Urothelium cell line (cell line): ENCODE measurements around the gene ACP1.
"Not testable (repeated sequence)": the region's sequence is repeated elsewhere in the genome, so short reads cannot be mapped to it uniquely, and the experiment has no call there.

ENCODE experiments used
- DNase-seq: peaks from one replicate; pipeline ENCODE4 v3.0.0; 2011; ENCODE audit warnings: low spot score, mixed read lengths
- FAIRE-seq: peaks from 2 replicates; lab custom pipeline; 2011; peaks lifted over from hg19 to GRCh38; lab: Jason Lieb, UNC

Gene ACP1

DNA sequence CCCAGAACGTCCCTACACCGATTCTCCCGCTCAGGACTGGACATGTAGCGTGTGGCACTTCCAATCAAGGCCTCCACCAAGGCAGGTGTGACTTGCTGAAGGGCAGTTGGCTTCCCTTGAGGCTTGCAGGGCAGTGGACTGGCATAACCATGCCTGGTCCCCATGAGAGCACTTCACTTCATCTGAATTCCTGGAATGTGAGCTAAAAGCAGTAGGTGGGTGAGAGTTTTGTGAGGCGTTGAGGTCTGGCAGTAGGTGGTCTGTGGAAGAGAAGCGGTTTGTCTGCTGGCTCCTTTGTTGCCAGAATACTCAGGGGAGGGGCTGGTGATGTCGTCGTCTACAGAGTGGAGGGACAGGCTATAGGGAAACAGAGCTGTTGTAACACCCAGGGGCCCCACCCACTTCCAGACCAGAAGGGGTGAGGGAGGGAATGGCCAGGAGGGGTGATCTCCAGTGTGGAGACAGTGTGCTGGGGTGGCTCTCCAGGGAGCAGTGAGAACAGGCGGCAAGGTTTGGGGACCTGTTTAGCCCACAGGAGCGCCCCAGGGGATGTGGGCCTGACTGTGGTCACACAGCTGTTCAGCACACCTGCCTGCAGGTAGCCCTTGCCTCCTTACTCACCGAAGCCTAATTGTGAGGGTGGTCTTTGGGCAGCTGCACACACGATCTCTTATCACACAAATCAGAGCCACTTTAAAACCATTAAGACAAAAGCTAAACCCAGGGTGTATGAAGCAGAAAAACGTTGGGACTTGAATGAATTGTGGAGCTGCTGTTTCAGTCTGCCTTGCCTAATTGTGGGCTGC is 44.6 kb downstream of the ACP1 start:
- DNase-seq: no peak
- FAIRE-seq: no peak

DNA sequence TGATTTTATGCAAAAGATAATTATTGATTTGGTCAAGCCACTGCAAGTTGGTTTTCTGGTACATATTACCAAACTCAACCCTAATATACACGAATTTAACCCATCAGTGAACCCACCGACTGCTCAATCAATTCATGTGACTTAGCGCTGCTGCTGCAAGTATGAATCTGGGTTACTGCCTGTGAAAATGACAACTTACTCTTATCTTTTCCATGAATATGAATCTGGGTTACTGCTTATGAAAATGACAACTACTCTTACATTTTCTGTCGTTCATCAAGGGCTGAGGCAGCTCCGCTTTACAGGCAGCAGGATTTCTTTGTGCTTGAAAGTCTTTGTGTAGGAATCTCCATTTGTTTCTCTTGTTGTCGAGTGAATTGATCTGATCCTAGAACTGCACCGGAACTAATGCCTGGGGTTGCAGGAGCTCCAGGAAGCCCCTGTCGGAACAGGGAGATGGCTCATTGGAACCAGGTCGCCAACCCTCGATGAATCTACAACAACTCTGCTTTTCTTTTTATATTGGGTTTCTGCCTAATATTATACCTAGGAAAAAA is 45.3 kb downstream of the ACP1 start:
- FAIRE-seq (no peak), DNase-seq (no peak)

DNA sequence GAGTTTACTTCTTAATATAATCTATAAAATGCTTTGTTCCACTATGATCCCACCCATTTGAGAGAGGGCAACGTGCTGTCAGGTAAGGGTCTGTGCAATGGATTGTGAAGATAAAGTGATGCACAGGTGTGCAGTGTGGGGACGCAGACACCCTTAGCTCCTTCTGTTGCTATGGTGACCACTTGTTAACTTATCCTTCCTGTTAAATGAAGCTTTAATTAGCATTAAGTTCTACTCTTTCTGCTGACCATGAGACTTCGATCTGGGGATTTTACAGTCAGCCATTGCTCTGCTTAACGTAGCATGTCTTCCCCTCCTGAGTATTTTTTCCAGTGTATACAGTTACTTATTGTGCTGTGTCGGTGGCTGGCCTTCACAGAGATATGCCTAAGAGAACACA is 46.2 kb downstream of the ACP1 start:
- FAIRE-seq (no peak), DNase-seq (no peak)

DNA sequence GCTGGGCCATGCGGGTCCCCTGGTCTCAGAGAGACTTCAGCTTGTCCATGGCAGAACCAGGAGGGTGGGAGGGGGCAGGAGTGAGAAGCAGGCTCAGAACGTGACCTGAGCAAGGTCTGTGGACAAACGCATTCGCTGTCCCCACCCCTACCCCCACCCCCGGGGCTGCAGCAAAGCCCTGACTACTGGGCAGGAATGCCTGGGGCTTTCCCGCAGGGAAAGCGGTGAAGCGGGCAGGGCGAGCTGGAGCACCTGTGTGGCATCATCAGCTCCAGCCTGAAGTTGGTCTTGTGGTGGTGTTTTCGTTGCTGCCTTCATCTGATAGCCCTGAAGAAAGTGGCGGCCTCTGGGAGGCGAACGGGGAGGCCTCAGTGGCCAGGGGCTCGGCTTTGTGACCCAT is 49.2 kb downstream of the ACP1 start:
- DNase-seq (no peak), FAIRE-seq (no peak)

DNA sequence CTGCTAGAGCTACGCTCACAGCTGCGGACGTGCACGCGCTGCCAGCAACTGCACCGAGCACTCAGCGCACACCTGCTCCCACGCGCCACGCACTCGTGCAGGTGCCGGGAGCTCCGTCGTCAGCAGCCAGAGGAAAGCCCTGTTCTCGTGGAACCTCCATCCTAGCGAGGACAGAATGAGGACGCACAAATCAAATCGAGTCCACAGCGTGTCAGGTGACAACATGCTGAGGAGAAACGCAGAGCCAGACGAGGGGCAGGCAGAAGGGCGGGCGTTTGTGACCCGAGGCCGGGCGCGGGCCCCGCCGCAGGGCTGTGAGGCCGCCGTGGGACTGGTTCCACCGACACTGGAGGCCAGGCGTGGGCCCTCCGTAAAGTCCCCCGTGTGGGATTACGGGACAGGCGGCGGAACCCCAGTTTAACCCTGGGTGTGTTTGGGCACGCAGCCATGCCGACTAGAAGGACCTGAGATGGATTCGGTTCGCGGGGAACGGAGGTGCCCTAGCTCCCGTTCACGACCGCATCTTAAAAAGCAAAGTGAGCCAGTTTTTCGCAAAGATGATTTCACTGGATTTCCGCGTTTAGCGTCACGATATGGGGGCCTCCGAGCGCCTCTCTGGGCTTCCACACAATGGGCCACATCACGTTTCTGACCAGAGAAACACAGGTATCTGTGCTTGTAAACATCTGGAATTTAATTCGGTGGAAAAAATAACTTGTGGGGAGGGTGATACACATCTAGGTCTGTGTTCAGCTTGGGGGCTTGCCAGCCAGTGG is 50.0 kb downstream of the ACP1 start:
- DNase-seq (no peak), FAIRE-seq (no peak)

DNA sequence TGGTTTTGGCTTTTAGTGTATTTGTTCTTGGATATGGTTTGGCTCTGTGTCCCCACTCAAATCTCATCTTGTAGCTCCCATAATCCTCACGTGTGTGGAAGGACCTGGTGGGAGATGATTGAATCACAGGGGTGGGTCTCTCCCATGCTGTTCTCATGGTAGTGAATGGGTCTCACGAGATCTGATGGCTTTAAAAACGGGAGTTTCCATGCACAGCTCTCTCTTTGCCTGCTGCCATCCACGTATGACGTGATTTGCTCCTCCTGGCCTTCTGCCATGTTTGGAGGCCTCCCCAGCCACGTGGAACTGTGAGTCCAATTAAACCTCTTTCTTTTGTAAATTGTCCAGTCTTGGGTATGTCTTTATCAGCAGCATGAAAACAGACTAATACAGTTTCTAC is 51.2 kb downstream of the ACP1 start:
- FAIRE-seq, DNase-seq: not testable (repeated sequence)

DNA sequence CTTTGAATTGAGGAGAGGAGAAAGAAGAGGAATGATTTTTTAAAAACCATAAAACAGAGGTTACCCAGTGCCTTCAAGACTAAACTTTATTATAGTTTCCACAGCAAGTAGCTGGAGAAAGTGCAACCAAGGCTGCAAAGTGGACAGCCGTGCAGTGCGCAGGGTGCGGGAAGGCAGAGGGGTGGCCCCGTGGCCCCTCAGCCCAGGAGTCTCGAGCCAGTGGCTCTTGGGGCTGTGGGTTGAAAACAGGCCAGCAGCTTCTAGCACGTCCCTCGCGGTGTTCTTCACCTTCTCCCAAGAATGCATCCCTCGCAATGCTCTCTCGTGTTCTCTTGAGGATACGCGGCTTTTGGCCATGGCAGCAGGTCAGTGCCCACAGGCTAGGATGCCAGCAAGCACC is 51.6 kb downstream of the ACP1 start:
- FAIRE-seq (no peak), DNase-seq (no peak)

DNA sequence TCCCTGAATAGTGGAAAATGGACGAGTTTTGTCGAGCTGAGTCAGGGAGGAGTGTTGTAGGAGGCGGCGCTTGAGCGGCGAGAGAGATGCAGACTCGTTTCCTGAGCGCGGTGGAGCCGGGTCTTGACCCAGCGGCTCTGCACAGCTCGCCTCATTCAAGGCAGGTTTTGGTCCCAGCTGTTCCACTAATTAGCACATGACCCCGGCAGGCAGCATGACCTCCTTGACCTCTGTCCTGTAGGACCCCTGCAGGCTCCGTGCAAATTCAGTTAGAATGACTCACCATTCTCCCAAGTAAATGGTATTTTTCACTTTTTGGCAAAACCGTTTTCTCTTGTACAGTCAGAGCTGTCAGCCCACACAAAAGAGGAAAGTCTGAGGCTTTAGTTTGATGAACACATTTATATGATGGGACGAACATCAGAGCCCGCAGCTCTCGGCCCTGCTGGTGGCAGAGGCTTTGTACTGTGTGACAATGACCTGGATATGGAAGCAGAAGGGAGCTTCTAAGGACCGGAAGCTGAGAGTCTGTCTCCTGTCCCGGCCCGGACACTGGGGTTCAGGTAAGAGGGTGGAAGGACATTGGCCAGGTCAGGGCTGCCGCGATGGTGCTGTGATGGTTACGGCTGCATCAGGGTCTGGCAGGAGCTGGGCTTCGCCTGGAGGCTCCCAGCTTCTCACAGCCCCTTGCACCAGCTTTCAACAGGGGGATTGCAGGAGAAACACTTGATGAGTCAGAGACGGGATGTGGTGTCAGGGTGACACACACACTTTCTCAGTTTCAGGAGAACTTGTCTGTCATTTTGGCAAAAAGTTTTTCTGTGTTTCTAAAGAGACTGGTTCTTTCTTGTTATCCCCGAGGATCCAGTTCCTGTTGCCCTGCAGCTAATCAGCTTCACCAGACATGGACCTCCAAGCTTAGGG is 53.0 kb downstream of the ACP1 start:
- DNase-seq (peak; percentile 49), FAIRE-seq (no peak)

DNA sequence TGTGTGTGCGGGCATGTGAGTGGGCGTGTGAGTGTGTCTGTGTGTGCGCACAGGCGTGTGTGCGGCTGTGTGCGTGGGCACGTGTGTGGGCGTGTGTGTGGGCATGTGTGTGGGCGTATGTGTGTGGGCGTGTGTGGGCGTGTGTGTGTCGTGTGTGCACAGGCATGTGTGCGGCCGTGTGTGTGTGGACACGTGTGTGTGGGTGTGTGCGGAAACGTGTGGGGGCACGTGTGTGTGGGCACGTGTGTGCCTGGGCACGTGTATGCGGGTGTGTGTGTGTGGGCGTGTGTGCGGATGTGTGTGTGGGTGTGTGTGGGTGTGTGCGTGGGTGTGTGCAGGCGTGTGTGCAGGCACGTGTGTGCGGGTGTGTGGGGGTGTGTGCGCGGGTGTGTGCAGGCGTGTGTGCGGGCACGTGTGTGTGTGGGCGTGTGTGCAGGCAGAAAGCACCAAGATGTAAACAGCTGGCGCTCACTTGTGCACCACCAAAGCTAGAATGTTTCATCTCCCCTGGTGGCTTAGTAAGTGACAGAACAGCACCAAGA is 54.4 kb downstream of the ACP1 start:
- DNase-seq (no peak), FAIRE-seq (peak; percentile 17)

DNA sequence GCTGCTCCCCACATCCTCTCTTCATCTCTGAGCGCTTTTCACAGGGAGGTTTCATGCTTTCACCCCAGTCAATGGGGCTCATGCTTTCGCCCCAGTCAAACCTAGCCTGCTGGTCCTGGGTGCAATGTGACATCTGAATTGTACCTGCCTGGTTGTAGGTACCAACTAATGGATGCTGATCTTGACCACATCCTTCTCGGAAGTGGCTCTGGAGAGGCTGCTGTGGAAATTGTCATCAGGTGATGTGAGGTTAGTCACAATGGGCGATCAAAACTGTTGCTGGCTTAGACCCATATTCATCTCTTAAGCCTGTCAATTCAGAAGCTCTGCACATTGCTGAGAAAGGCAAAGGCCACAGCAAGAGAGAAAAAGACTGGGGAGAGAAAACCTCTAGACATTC is 55.8 kb downstream of the ACP1 start:
- FAIRE-seq: no peak
- DNase-seq: no peak

DNA sequence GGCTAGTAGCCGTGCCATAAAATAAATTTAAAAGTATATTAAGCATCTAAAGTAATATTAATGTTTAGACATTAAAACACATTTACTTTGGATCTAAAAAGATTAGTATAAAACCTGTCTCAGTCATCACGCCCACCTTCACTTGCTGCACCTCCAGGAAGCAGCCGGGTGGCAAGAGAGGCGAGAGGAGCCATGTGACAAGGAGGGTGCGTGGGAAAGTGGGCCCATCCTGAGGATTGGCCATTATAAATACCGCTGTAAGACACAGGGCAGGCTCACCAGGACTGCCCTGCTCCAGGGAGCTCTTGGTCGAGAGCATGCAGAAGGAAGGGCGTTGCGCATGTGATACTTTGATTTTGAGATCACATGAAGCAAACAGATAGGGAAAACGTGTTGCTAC is 57.6 kb downstream of the ACP1 start:
- no peak for FAIRE-seq
- no peak for DNase-seq

DNA sequence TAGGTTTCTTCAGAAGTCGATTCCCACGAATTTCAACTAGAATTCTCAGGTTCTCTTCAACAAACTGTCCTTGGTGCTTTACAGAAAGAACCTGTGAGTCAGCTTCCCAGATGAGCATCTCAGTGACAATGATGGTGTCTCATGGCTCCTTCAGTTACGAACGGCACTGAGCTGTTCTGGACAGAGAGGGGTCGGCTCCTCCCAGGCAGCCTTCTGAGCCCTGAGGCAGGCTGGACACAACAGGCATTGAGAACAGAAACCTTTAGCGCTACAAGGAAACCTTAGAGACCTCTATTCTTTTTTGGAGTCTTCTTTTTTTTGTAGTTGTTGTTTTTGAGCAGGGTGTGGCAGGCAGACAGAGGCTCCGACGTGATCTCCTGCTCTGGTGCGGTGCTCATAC is 58.3 kb downstream of the ACP1 start:
- DNase-seq (no peak), FAIRE-seq (no peak)
